ENCODE measurements around the gene PDE1C.
A peak's percentile ranks its signal among the peaks of the same experiment; 100 is the strongest.

PDE1C gene

GRCh38 chr7:32033006-32033405, 37.2 kb downstream of the PDE1C start:
- TF ChIP-seq MAX (IDR thresholded peaks at IDR 0.05; ENCODE audit: low read depth, low read length) (no peak), CTCF (IDR thresholded peaks at IDR 0.05; ENCODE audit: low read depth, low read length) (no peak), POLR2A (IDR thresholded peaks at IDR 0.05; ENCODE audit: extremely low read depth, insufficient read length) (no peak), MYC (IDR thresholded peaks at IDR 0.05; ENCODE audit: low read depth, low read length) (no peak)
- DNase-seq (ENCODE audit: low read depth) = no peak

GRCh38 chr7:32032211-32032610, 38.0 kb downstream of the PDE1C start:
- no peak for DNase-seq (ENCODE audit: low read depth)
- TF ChIP-seq MAX (IDR thresholded peaks at IDR 0.05; ENCODE audit: low read depth, low read length) (no peak), MYC (IDR thresholded peaks at IDR 0.05; ENCODE audit: low read depth, low read length) (no peak), POLR2A (IDR thresholded peaks at IDR 0.05; ENCODE audit: extremely low read depth, insufficient read length) (no peak), CTCF (IDR thresholded peaks at IDR 0.05; ENCODE audit: low read depth, low read length) (no peak)
- no peak overlapping the region for H3K4me3 ChIP-seq (ENCODE audit: low read depth, low read length)

More at GRCh38 chr7:32033006-32033405, 37.2 kb downstream of the PDE1C start:
- H3K4me3 ChIP-seq (ENCODE audit: low read depth, low read length) = no peak overlapping the region

- no peak overlapping the region for H3K4me3 ChIP-seq (ENCODE audit: low read depth, low read length)
- TF ChIP-seq POLR2A (IDR thresholded peaks at IDR 0.05; ENCODE audit: extremely low read depth, insufficient read length) = no peak
- TF ChIP-seq MAX (IDR thresholded peaks at IDR 0.05; ENCODE audit: low read depth, low read length) = no peak
- no peak for TF ChIP-seq CTCF (IDR thresholded peaks at IDR 0.05; ENCODE audit: low read depth, low read length)
- TF ChIP-seq MYC (IDR thresholded peaks at IDR 0.05; ENCODE audit: low read depth, low read length) = no peak
- peak; percentile 19 for DNase-seq (ENCODE audit: low read depth)
Observed at GRCh38 chr7:32030904-32031692, 39.1 kb downstream of the PDE1C start.

- no peak for DNase-seq (ENCODE audit: low read depth)
- no peak overlapping the region for H3K4me3 ChIP-seq (ENCODE audit: low read depth, low read length)
- TF ChIP-seq MAX (IDR thresholded peaks at IDR 0.05; ENCODE audit: low read depth, low read length) (no peak), CTCF (IDR thresholded peaks at IDR 0.05; ENCODE audit: low read depth, low read length) (no peak)
Observed at GRCh38 chr7:32026083-32026425, 44.2 kb downstream of the PDE1C start.

GRCh38 chr7:32025381-32026082, 44.7 kb downstream of the PDE1C start:
- no peak for TF ChIP-seq MYC (IDR thresholded peaks at IDR 0.05; ENCODE audit: low read depth, low read length)
- TF ChIP-seq POLR2A (IDR thresholded peaks at IDR 0.05; ENCODE audit: extremely low read depth, insufficient read length) = no peak
- TF ChIP-seq CTCF (IDR thresholded peaks at IDR 0.05; ENCODE audit: low read depth, low read length) = no peak
- no peak for TF ChIP-seq MAX (IDR thresholded peaks at IDR 0.05; ENCODE audit: low read depth, low read length)
- DNase-seq (ENCODE audit: low read depth) = no peak
- H3K4me3 ChIP-seq (ENCODE audit: low read depth, low read length) = no peak overlapping the region

Measured in NB4 (cell line).